GM12801 (cell line): Measurements from ENCODE around the gene SLC24A3.

Source experiments
- CTCF ChIP-seq: IDR thresholded peaks from one replicate; pipeline ENCODE4 v1.5.1; 2011; ENCODE audit warnings: control low read depth; ENCODE audit not compliant: insufficient read length; ENCODE audit errors: extremely low read depth

SLC24A3 gene

GRCh38 chr20:19568128-19568527 is 355.7 kb downstream of the SLC24A3 start:
- TF ChIP-seq CTCF: no peak

- TF ChIP-seq CTCF: no peak
Measured at GRCh38 chr20:19571996-19572395, 359.6 kb downstream of the SLC24A3 start.

DNA sequence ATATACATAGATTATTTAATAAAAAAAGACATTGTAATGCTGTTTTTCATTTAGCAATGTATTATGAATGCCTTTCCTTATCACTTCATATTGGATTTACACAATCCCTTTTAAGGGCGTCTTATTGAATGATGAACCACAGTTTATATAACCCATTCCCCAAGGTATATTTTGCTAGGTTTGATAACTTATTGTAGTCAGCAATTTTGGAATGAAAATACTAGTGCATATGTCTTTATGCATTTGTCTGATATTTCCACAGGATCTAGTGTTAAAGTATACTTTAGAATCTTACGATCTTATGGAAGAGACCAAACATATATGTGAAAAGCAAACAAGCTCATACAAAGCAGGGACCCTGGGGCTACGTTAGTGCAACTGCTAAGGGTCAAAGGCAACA is 365.2 kb downstream of the SLC24A3 start:
- no peak for TF ChIP-seq CTCF

DNA sequence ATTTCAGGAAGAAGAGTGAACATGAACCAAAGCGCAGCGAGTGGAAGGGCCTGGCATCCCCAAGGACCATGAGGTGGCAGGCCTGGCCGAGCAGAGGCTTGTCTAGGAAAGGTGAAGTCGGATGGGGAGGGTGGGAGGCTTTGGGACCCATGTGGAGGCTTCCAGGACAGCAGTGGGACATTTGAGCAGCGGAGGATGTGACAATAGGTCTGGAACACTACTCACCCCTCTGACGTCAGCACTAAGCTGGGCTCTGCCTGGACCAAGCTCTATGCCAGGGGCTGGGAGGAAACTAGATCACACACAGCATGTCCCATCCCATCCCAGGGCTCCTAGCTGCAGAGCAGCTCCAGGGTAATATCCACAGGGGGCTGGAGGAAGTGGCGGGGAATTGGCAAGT is 370.3 kb downstream of the SLC24A3 start:
- no peak for TF ChIP-seq CTCF

DNA sequence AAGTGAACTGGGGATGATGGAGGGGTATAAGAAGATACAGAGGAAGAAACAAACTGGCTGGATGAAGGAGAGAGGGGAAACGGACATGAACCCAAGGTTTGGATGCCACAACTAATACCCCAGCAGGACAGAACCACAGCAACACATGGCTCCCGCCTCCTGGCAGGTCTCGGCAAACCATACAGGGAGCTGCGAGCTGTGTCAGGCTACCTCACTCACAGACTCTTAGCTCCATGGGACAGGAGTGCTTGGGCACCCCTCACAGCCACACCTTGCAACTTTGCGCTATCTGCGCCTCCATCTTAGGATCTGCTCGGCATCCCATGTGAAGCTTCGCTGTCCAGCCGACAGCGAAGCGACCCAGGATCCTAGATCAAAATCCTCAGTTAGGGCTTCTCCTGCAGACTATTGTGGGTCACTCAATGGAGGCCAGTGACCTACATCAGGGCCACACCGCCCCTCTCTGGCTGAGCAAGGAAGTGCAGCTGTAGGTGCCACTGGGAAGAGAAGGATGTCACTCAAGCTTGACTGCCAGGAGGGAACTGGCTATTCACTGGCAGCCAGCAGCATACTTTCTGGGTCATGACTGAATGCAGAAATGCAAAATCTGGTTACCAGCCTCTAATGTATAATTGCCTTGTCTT is 371.2 kb downstream of the SLC24A3 start:
- no peak for TF ChIP-seq CTCF

- no peak for TF ChIP-seq CTCF
Measured at GRCh38 chr20:19588241-19588640, 375.8 kb downstream of the SLC24A3 start.

GRCh38 chr20:19588732-19589131 is 376.3 kb downstream of the SLC24A3 start:
- TF ChIP-seq CTCF: no peak
